ENCODE measurements around the gene MIER3. TPM values are rescaled to one million over a fixed set of nuclear protein-coding genes. Genes with fewer than 3 reads are reported as not detected.
A peak's percentile ranks its signal among the peaks of the same experiment; 100 is the strongest.

MIER3 gene
- 24.1 and 26.3 TPM in 2 replicates for total RNA-seq (2022)
- percentile 87 among the genes with signal in this experiment for Bru-seq, nascent RNA
- BruChase-seq, experiment 1, labeled RNA remaining after a 6-hour chase: percentile 70 among the genes with signal in this experiment
- percentile 87 among the genes with signal in this experiment for BruChase-seq, experiment 2, labeled RNA remaining after a 2-hour chase
- long read RNA-seq, partial matches to known transcripts: 3 of 5 reads
- long read RNA-seq, other reads (novel, unspliced or antisense): 2 of 5 reads

- Mint-ChIP-seq H3K27me3 (ENCODE audit: unreplicated experiment) (no peaks in the 10 kb centered on the region), H3K9me3 (ENCODE audit: low read depth, unreplicated experiment) (no peaks in the 10 kb centered on the region), H3K4me1 (ENCODE audit: low read depth, unreplicated experiment) (peaks cover 22% of the 10 kb centered on the region), H3K36me3 (ENCODE audit: insufficient read depth, unreplicated experiment) (peaks cover 37% of the 10 kb centered on the region), H3K4me3 (ENCODE audit: low read depth, unreplicated experiment) (peak within 1 kb of the TSS; percentile 82), H3K27ac (ENCODE audit: unreplicated experiment) (peak within 1 kb of the TSS; percentile 28)
- intact Hi-C loops (cut with micrococcal nuclease; ENCODE audit: unreplicated experiment): loop anchor here (2.0 to 5.0 kb wide), 3 partner anchors 80 to 187 kb away; no protein-coding TSS in a partner anchor
- CTCF ChIA-PET: no interaction called here
- TF ChIP-seq CTCF (IDR thresholded peaks at IDR 0.05; ENCODE audit: unreplicated experiment): no peak
- peak; percentile 83 for DNase-seq
- no TSS peak for BruUV-seq (replicated peaks)
These were observed at the start of gene MIER3 for GRCh38 chr5:56951946-56952691. Gene MIER3 (minus strand): TSS chr5:56952123. CDS start chr5:56952102, 21 bp downstream.

GRCh38 chr5:56995596-56995995 is 43.7 kb upstream of the MIER3 start:
- BruUV-seq (replicated peaks): no TSS peak
- Mint-ChIP-seq H3K4me3 (ENCODE audit: low read depth, unreplicated experiment) (no peak overlapping the region), H3K36me3 (ENCODE audit: insufficient read depth, unreplicated experiment) (no peaks in the 10 kb centered on the region), H3K27ac (ENCODE audit: unreplicated experiment) (no peak overlapping the region), H3K9me3 (ENCODE audit: low read depth, unreplicated experiment) (no peaks in the 10 kb centered on the region), H3K4me1 (ENCODE audit: low read depth, unreplicated experiment) (no peaks in the 10 kb centered on the region), H3K27me3 (ENCODE audit: unreplicated experiment) (no peaks in the 10 kb centered on the region)
- intact Hi-C loops (cut with micrococcal nuclease; ENCODE audit: unreplicated experiment): no loop called here
- DNase-seq: no peak
- CTCF ChIA-PET: no interaction called here
- TF ChIP-seq CTCF (IDR thresholded peaks at IDR 0.05; ENCODE audit: unreplicated experiment): no peak

- H3K27me3 Mint-ChIP-seq (ENCODE audit: unreplicated experiment): no peaks in the 10 kb centered on the region
- no peaks in the 10 kb centered on the region for H3K9me3 Mint-ChIP-seq (ENCODE audit: low read depth, unreplicated experiment)
- no TSS peak for BruUV-seq (replicated peaks)
- H3K36me3 Mint-ChIP-seq (ENCODE audit: insufficient read depth, unreplicated experiment): no peaks in the 10 kb centered on the region
- no peak overlapping the region for H3K27ac Mint-ChIP-seq (ENCODE audit: unreplicated experiment)
- no peak overlapping the region for H3K4me3 Mint-ChIP-seq (ENCODE audit: low read depth, unreplicated experiment)
- no peak for TF ChIP-seq CTCF (IDR thresholded peaks at IDR 0.05; ENCODE audit: unreplicated experiment)
- no peak for DNase-seq
- CTCF ChIA-PET: interaction anchor here (0.6 kb wide), 1 partner anchor 101 kb away, joined by 3 read pairs; no protein-coding TSS in a partner anchor
- intact Hi-C loops (cut with micrococcal nuclease; ENCODE audit: unreplicated experiment): no loop called here
- no peaks in the 10 kb centered on the region for H3K4me1 Mint-ChIP-seq (ENCODE audit: low read depth, unreplicated experiment)
These were observed 41.3 kb upstream of the MIER3 start for GRCh38 chr5:56993241-56993640.

GRCh38 chr5:56989676-56990075 is 37.8 kb upstream of the MIER3 start:
- no peak for TF ChIP-seq CTCF (IDR thresholded peaks at IDR 0.05; ENCODE audit: unreplicated experiment)
- no peaks in the 10 kb centered on the region for H3K4me1 Mint-ChIP-seq (ENCODE audit: low read depth, unreplicated experiment)
- H3K27ac Mint-ChIP-seq (ENCODE audit: unreplicated experiment): no peak overlapping the region
- DNase-seq: no peak
- intact Hi-C loops (cut with micrococcal nuclease; ENCODE audit: unreplicated experiment): no loop called here
- CTCF ChIA-PET: no interaction called here
- no peaks in the 10 kb centered on the region for H3K9me3 Mint-ChIP-seq (ENCODE audit: low read depth, unreplicated experiment)
- BruUV-seq (replicated peaks): no TSS peak
- H3K36me3 Mint-ChIP-seq (ENCODE audit: insufficient read depth, unreplicated experiment): no peaks in the 10 kb centered on the region
- H3K4me3 Mint-ChIP-seq (ENCODE audit: low read depth, unreplicated experiment): no peak overlapping the region
- H3K27me3 Mint-ChIP-seq (ENCODE audit: unreplicated experiment): no peaks in the 10 kb centered on the region

Data from Calu3 (cell line).